HG02623 (cell line): Measurements from ENCODE around the gene AHCYL2.
A peak's percentile ranks its signal among the peaks of the same experiment; 100 is the strongest.
"Not testable (repeated sequence)": the region's sequence is repeated elsewhere in the genome, so short reads cannot be mapped to it uniquely, and the experiment has no call there.

Experiments used
- ATAC-seq: cut with Tn5 transposase; IDR thresholded peaks from one replicate; pipeline ENCODE4 v1.9.1; 2021; ENCODE audit warnings: moderate library complexity; ENCODE audit not compliant: unreplicated experiment

AHCYL2 gene

DNA sequence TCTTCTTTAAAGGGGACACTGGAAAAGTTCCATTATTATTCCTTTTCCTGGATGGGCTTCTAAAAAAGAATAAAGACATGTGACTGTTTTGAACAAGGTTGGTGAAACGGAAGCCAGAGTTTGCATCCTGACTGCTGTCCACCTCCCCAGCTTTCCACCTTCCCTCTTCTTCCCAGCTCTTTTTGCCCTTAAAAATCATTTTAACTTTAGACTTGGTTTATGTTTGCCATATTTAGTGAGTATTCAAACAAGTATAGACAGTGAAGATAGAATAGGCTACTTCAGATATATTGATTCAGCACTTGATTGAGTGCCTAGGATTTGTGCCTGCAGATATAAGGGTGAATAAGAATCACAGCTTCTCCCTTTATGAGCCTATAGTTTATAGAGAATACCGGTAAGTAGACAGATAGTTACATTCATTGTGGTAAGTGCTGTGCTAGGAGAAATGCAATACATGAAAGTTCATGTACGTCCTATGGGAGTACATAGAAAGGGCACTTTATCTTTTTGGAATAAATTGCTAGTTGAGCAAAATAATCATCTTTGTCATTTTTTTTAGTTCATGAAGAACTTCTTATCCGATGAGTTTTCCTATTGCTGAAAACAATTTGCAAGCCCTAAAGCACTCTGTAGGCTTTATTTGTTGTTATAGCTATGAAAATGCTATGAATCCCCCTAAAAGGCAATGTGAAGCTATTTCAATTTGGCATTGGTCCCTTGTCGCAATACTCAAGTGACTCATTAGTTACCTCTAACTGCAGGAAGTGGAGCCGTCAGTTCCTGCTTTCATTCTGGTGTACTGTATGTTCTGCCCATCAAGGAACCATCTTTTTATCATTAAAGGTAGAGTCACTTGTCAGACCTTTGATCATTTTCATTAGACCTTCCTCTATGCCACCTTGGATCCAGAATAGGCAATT, 152.2 kb downstream of the AHCYL2 start:
- no peak for ATAC-seq

DNA sequence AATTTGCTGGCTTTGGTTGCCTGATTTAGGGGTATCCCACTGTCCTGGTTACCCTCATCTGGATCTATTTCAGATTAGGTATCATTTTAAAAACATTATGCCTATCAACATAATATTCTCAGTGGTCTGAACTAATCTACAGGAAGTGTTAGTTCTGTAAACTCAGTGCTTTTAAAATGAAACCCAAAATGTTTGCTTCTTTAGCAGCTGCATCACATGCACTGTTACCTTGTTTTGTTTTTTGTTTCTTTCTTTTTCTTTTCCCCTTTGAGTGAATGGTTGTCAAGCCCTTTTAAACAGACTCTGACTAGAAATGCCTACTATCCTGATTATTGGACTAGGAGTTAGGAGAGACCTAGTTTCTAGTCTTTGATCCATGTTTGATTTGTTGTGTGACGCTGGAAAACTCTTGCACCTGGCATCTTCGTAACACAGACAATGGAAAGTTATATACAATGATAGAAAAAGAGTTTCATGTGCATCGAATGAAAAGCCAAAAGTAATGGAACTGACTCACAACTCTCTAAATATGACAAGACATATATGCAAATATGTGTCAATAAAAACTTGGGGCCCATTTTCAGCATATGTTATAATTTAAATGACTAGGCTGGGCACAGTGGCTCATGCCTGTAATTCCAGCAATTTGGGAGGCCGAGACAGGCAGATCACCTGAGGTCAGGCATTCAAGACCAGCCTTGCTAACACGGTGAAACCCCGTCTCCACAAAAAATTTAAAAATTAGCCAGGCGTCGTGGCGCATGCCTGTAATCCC, 157.1 kb downstream of the AHCYL2 start:
- ATAC-seq, result no peak

DNA sequence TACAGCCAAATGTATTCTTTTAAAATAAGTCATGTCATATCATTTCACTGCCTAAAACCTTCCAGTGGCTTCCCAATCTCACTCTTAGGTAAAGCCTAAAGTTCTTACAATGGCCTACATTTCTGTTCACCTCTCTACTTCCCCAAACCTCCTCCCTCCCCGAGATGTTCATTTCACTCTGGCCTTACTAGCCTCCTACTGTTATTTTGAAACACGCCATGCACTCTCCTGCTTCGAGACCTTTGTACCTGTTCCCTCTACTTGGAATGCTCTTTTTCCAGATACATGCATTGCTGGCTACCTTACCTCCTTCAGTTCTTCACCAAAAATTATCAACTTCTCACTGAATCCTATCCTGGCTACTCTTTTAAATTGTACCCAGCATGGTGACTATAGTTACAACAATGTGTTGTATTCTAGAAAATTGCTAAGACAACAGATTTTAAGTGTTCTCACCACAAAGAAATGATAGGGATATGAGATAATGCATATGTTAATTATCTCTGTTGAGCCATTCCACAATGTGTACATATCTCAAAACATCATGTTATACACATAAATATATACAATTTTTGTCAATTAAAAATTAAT, 158.8 kb downstream of the AHCYL2 start:
- ATAC-seq, result no peak

DNA sequence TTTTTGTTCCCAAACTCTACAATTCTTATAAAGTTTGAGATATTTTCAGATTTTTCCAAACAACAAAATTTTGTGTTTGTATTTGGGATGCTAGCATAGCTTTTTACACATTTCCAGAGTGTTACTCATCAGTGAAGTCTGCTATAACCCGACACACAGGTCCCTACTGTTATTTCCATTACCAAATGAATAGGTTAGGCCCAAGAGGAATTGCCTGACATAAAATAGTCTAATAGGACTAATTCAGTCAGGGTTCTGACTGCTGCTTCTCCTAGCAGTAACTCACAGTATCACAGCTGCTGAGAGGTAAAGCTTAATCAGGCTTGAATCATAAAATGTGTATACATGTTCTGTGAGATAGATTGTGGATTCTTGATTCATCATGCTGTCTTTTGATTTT, 160.3 kb downstream of the AHCYL2 start:
- ATAC-seq, result no peak

DNA sequence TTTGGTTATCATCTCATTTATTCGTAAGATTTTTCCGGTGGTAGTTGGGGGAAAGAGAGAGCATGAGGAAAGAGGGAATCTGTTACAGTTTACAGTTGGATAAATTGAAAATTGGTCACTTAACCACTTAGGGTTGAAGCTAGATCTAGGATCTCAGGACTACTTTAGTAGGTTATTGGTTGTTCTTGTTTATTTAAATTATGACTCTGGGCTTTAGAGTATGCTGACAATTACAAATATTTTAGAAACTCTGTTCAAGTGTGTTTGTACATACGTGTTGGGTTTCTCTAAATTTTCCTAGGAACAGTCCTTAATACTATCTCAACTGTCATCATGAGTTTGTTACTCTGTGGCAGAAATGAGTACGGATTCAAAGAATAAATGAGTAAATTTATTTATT, 160.8 kb downstream of the AHCYL2 start:
- ATAC-seq, result no peak

DNA sequence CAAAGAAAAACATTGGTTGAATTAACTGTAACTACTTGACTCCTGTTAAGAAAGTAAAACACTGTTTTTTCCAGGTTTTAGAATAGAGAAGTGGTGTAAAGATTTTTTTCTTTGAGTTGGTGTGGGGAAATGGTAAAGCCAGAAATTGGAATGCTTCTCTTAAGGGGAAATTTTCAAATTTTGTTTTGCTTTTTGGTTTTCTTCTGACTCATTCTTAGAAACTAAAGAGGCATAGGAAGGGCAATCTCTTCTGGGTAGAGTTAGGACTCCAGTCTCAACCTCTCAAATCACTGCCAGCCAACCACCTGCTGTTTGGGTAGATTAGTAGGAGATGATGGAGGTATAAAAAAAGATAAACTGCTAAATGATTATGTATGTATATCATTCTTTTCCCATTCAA, 161.7 kb downstream of the AHCYL2 start:
- no peak for ATAC-seq

DNA sequence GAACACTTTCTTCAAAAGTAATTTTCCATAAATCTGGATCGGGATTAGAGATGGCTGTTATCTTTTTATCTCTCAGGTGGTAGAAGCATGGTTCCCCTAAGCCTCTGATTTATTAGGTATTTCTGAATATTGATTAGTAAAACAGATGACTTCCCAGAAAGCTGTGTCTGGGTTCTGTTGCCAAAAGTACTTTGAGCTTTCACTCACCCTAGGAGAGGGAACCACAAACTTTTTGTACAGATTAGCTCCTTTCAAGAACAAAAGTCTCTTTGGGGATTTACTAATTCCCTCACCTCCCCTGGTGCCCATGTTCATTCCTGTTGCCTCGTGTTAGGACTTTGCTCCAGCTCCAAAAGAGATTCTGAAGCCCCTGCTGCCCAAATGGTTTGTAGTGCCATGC, 162.7 kb downstream of the AHCYL2 start:
- no peak for ATAC-seq

DNA sequence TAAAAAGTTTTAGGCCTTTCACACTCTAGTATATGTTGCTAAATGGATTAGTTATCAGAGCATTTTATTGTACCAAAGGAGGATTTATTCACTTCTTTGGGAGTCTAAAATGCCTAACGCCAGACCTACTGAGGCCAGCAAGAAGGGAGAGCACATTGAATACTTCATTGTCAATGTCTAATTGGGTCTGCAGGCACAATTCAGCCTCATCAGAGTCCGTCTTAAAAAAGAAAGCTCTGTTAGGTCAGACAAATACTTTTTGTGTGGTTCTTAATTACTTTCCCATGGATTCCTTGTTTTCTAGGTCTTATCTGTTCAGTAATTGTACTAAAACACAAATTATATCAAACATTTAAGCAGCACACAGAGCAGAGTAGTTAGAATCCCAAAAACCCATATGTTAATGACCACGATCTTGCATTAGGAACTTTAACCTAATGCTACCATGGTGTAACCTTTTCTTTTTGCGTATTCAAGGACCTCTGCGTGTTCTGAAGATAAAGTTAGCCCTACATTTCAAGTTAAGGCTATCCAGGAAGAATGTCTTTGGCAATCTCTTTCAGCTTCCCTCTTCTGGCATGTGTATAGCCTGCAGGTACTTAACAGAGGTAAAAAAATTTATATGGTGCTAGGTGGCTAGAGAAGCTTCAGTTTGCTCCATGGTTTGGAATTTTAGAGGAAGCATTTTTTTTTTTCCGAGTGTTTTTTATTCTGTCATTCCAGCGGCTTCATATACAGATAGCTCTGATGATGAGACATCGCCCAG, 163.7 kb downstream of the AHCYL2 start:
- ATAC-seq, result no peak

DNA sequence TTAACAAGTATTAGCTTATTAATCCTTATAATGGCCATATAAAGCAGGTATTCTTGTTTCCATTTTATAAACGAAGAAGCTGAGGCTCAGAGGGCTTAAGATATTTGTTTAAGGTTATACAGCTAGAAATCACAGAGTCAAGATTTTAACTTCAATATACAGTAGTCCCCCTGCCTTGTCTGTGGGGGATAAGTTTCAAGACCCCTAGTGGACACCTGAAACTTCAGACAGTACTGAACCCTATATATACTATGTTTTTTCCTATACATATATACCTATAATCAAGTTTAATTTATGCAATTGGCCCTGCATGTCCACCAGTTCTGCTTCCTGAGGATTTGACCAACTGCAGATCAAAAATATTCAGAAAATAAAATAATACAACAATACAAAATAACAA, 165.0 kb downstream of the AHCYL2 start:
- no peak for ATAC-seq

DNA sequence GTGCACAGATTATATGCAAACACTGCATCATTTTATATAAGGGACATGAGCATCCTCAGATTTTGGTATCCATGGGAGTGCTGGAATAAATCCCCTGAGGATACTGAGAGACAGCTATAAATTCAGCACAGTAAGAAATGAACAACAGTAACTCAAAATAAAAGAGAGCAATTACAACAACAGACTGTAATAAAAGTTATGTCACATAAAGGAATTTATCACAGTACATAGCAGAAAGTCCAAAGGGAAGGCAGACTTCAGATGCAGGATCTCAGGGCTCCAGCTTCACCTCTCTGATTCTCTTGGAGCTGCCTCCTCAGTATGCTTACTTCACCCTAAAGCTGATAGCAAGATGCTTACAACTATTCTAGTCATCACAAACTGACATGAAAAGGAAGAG, 165.5 kb downstream of the AHCYL2 start:
- ATAC-seq, result no peak

DNA sequence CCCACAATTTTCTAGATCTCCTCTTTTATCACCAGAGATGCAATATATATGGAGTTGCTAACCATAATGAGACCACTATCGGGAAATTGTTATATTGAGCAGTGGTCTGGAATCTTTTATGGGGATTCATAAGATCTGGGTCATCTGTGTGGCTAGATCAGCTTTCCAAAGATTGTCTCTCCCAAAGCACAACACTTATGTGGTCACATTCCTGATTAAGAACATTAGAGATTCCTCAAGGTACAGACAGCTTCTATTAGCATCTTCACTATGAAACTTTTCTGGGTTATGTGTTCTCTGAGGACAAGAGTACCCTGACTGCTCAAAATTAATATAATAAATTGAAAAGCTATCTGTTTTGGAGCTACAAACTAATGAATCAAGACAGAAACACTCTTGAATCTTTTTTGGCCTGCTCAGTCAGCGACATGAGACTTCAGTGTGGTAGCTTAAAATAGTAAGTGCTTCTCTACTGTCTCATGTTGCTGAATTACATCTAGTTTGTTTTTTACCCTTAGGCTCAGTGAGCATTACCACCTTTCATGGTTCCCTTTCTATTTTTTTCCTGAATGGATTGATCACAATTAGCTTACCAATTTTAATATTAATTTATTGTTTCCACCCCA, 166.8 kb downstream of the AHCYL2 start:
- ATAC-seq, result no peak

DNA sequence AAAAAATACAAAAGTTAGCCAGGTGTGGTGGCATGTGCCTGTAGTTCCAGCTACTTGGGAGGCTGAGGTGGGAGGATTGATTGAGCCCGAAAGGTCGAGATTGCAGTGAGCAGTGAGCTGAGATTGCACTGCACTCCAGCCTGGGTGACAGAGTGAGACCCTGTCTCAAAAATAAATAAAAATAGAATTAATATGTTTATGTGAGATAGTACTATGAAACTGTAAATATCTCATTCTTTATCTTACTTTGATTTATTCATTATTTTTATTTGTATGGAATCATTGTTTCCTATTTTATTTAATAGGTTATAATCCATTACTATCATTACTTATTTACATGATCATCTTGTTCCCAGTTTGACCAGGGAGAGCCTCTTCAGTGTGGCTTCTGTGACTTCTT, 168.4 kb downstream of the AHCYL2 start:
- no peak for ATAC-seq

DNA sequence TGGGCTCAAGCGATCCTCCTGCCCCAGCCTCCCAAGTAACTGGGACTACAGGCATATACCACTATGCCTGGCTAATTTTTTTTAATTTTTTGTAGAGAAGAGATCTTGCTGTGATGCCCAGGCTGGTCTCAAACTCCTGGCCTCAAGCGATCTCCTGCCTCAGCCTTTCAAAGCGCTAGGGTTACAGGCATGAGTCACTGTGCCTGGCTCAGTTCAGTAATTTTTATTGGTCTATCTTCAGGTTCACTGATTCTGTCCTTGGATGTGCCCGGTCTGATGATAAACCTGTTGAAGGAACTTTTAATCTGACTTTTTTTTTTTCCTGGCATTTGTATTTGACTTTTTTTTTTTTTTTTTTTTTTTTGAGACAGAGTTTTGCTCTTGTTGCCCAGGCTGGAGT, 169.3 kb downstream of the AHCYL2 start:
- no peak for ATAC-seq

DNA sequence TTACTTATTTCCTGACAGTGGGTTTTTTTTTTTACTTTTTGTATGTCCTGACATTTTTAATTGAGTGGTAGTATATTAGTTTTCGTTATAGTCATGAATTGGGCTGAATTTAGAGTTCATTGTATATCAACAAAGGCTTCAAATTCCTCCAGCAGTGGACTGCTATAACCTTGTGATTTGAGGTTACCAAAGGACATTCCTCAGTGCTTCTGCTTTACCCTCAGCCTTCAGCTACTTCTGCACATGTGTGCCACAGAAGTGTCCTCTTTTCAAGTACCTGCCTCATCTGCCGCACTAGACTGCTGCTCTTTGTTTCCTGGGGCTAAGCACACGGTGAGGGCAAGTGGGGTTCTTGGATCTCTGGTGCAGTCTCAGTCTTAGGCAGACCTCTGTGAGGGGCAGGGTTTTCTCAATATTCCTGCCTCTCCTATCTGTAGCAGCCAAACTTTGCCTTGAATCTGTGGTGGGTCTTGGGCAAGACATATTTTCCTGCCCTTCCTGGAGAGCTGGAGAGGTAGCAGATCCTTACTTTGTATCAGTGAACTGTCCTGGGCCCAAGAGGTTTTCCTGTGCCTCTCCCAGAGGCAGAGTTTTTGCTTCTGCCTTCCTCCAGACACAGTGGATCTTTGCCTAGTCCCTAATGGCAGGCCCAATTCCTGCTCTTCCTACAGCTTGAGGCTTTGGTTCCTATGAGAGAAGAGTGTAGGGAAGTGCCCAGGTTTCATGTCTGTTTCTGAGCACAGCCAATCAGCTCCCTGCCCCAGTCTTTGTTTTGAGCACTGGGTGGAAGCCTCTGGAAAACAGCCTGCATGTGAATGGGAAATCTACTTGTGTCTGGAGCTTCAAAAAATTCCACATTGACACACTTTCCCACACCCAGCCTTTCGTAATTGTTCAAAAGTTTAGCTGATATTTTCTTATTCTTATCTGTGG, 170.4 kb downstream of the AHCYL2 start:
- no peak for ATAC-seq

DNA sequence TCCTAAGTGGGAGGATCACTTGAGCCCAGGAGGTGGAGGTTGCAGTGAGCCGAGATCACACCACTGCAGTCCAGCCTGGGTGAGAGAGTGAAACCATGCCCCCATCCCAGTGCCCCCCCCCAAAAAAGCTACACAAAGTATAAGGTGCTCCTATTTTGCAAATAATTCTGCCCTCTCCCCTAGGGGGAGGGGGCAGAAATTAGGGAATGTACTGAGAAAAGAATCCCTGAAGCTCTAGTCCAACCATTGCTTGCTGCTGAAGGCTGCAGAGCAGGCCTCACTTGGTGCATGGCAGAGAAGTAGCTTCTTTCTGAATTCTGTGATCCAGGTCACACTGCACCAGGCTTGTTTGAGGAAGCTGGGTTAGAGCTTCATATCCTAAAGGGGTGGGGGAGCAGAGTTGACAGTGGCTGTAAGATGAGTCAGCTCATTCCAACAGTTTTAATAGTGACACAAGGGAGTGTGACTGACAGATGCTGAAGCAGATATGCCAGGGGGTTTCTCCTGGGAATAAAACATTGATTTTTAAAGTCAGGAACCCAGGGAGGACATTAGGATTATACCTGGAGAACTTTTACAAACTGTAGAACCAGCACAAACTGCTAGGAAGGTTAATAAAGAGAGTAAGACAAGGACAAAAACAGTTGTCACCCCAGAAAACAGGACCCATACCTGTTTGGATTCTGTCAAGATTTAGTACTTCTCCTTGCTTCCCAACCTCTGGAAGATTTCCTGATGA, 176.6 kb downstream of the AHCYL2 start:
- no peak for ATAC-seq

DNA sequence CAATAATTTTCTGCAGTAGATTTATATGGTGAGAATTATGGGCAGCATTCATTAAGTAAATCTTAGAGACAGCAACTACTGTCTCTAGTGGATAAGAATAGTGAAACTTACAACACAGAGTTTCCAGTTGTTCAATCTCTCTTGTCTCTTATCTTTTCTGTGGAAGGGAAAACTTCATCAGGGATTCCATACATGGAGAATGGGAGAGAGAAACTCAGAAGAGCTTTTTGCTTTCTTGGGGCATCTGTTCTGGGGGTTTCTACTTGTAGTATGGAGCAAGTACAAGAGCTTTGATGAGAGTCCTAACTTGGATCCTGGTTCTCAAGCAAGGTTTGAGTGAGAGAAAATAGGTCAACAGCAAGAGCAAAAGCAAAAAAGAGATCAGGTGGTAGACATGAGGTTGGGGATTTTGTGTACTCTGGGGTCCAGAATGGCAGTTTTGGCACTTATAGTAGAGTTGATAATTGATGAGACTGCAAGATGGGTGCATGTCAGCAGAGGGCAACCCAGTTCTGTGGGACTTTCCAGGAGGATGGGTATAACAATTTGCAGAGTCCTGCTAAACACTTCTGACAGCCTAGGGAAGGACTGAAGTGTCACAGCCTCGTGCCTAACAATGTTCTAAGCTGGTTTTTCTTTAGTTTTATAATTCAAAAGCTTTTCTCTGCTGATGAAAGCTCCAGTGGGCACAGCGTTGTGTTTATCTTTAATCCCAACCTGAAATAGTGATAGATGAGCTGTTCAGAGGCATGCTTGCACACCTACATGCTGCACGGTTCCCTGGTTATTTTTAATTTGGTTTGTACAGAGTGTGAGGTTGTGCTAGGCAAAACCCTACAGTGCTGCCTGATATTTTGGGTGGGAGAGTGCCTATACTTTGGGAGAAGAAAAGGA, 177.4 kb downstream of the AHCYL2 start:
- ATAC-seq, result peak; percentile 50

DNA sequence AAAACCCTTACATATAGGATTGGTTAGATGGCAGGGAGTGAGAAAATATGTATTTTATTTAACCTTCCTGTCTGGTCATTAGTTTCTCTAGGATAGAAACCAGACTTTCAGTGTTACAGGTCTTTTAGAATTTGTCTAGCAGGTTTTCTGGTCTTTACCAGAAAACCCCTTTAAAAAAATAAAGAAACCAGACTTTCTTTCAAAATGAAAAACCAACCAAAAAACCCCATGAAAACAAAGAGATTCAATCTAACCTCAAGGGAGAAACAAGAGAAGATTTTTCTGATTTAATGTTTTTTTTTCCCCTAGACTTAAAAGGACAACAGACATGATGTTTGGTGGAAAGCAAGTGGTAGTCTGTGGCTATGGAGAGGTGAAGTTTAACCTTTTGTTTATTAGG, 180.7 kb downstream of the AHCYL2 start:
- ATAC-seq, result no peak

DNA sequence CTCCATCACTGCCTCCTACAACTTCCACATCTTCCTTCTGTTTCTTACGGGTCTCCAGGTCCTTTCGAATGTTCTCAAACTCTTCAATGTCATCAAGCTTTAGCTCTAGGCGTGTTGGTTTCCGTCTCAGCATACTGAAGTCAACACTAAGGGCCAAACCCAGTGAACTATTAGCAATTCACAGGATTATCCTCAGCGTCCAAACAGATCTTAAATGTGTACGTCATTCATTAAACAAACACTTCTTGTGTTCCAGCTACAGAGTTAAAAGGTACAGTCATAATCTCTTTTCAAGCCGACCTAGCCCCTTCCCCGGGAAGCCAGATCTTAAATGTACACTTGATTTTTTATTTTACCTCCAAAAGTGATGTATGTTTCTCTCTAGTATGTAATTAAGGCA, 185.4 kb downstream of the AHCYL2 start:
- ATAC-seq, result not testable (repeated sequence)
